HEK293 (cell line): ENCODE measurements around the gene RTN1.

ENCODE experiments used
- AEBP2 ChIP-seq: fragments of 450-650 bp; formaldehyde crosslinking; IDR thresholded peaks from 2 replicates; pipeline ENCODE4 v1.5.1; 2016; ENCODE audit warnings: missing biosample characterization, missing genetic modification characterization, borderline replicate concordance
- HOXC10 ChIP-seq: sonication (generic); formaldehyde crosslinking; IDR thresholded peaks from 2 replicates; pipeline ENCODE4 v1.8.1; 2023; ENCODE audit warnings: mild to moderate bottlenecking, missing genetic modification reagents
- KLF9 ChIP-seq: fragments of 450-650 bp; formaldehyde crosslinking; IDR thresholded peaks from 2 replicates; pipeline ENCODE4 v1.5.1; 2016; ENCODE audit warnings: missing biosample characterization, missing genetic modification characterization, low read depth
- MYNN ChIP-seq: fragments of 450-650 bp; formaldehyde crosslinking; IDR thresholded peaks from 2 replicates; pipeline ENCODE4 v1.5.1; 2016; ENCODE audit warnings: missing biosample characterization, missing genetic modification characterization, borderline replicate concordance
- REST ChIP-seq: fragments of 450-650 bp; formaldehyde crosslinking; IDR thresholded peaks from 2 replicates; pipeline ENCODE4 v1.5.1; 2016; ENCODE audit warnings: missing biosample characterization, missing genetic modification characterization
- SETDB1 ChIP-seq: IDR thresholded peaks from one replicate; pipeline ENCODE4 v1.6.1; 2017; ENCODE audit warnings: mild to moderate bottlenecking, low read length, moderate library complexity, mixed read lengths; ENCODE audit not compliant: insufficient read length
- SP3 ChIP-seq: fragments of 450-650 bp; formaldehyde crosslinking; IDR thresholded peaks from 2 replicates; pipeline ENCODE4 v1.5.1; 2016; ENCODE audit warnings: missing biosample characterization, missing genetic modification characterization
- WT1 ChIP-seq: fragments of 450-650 bp; formaldehyde crosslinking; IDR thresholded peaks from 2 replicates; pipeline ENCODE4 v1.5.1; 2016; ENCODE audit warnings: missing biosample characterization, missing genetic modification characterization
- ZEB2 ChIP-seq: fragments of 450-650 bp; formaldehyde crosslinking; IDR thresholded peaks from 2 replicates; pipeline ENCODE4 v1.5.1; 2016; ENCODE audit warnings: missing biosample characterization, missing genetic modification characterization
- ZFP41 ChIP-seq: fragments of 450-650 bp; formaldehyde crosslinking; IDR thresholded peaks from 2 replicates; pipeline ENCODE4 v1.5.1; 2016; ENCODE audit warnings: missing biosample characterization, missing genetic modification characterization, borderline replicate concordance
- ZNF112 ChIP-seq: fragments of 450-650 bp; formaldehyde crosslinking; IDR thresholded peaks from 2 replicates; pipeline ENCODE4 v1.5.0; 2017; ENCODE audit warnings: missing biosample characterization, missing genetic modification characterization
- ZNF114 ChIP-seq: fragments of 450-650 bp; formaldehyde crosslinking; IDR thresholded peaks from 2 replicates; pipeline ENCODE4 v1.5.0; 2017; ENCODE audit warnings: missing biosample characterization, missing genetic modification characterization
- ZNF132 ChIP-seq: fragments of 450-650 bp; formaldehyde crosslinking; IDR thresholded peaks from 2 replicates; pipeline ENCODE4 v1.5.1; 2017; ENCODE audit warnings: missing biosample characterization, missing genetic modification characterization, borderline replicate concordance
- ZNF174 ChIP-seq: fragments of 450-650 bp; formaldehyde crosslinking; IDR thresholded peaks from 2 replicates; pipeline ENCODE4 v1.5.0; 2017; ENCODE audit warnings: missing biosample characterization, mild to moderate bottlenecking, missing genetic modification characterization
- ZNF19 ChIP-seq: fragments of 450-650 bp; formaldehyde crosslinking; IDR thresholded peaks from 2 replicates; pipeline ENCODE4; 2016; ENCODE audit warnings: missing biosample characterization, missing genetic modification characterization, low read depth
- ZNF239 ChIP-seq: fragments of 450-650 bp; formaldehyde crosslinking; IDR thresholded peaks from 2 replicates; pipeline ENCODE4 v1.5.1; 2016; ENCODE audit warnings: missing biosample characterization, missing genetic modification characterization
- ZNF280C ChIP-seq: fragments of 450-650 bp; formaldehyde crosslinking; IDR thresholded peaks from 2 replicates; pipeline ENCODE4 v1.5.1; 2016; ENCODE audit warnings: missing biosample characterization, missing genetic modification characterization
- ZNF416 ChIP-seq: fragments of 450-650 bp; formaldehyde crosslinking; IDR thresholded peaks from 2 replicates; pipeline ENCODE4 v1.5.1; 2016; ENCODE audit warnings: missing biosample characterization, missing genetic modification characterization
- ZNF426 ChIP-seq: fragments of 450-650 bp; formaldehyde crosslinking; IDR thresholded peaks from 2 replicates; pipeline ENCODE4 v1.5.1; 2017; ENCODE audit warnings: missing biosample characterization, missing genetic modification characterization, mild to moderate bottlenecking, inconsistent platforms, moderate library complexity
- ZNF585B ChIP-seq: fragments of 450-650 bp; formaldehyde crosslinking; IDR thresholded peaks from 2 replicates; pipeline ENCODE4 v1.5.1; 2016; ENCODE audit warnings: missing biosample characterization, missing genetic modification characterization
- ZNF843 ChIP-seq: fragments of 450-650 bp; formaldehyde crosslinking; IDR thresholded peaks from 2 replicates; pipeline ENCODE4 v1.5.1; 2016; ENCODE audit warnings: missing biosample characterization, missing genetic modification characterization
- TF ChIP-seq, protein P1 (sequence below): fragments of 450-650 bp; formaldehyde crosslinking; IDR thresholded peaks from 2 replicates; pipeline ENCODE4 v1.5.1; 2016; ENCODE audit warnings: missing biosample characterization, missing genetic modification characterization, borderline replicate concordance
- TF ChIP-seq, protein P2 (sequence below): fragments of 450-650 bp; formaldehyde crosslinking; IDR thresholded peaks from 2 replicates; pipeline ENCODE4 v1.5.1; 2017; ENCODE audit warnings: missing biosample characterization, missing genetic modification characterization
- TF ChIP-seq, protein P3 (sequence below): fragments of 450-650 bp; formaldehyde crosslinking; IDR thresholded peaks from 2 replicates; pipeline ENCODE4 v1.5.1; 2016; ENCODE audit warnings: missing biosample characterization, missing genetic modification characterization

RTN1 gene

GRCh38 chr14:59870277-59871165 lies at the start of gene RTN1 (continued):
- TF ChIP-seq KLF9 (tag by site-specific recombination) (no peak), REST (no peak), ZNF416 (no peak), WT1 (tag by site-specific recombination) (no peak), ZFP41 (no peak), ZNF114 (tag by site-specific recombination) (no peak), ZNF112 (no peak), ZNF132 (no peak), ZEB2 (peak; percentile 58), ZNF174 (tag by site-specific recombination) (no peak), ZNF585B (no peak), ZNF19 (tag by site-specific recombination) (no peak), MYNN (tag by site-specific recombination) (no peak), ZNF280C (tag by site-specific recombination) (no peak), HOXC10 (CRISPR knock-in tag) (no peak), ZNF843 (tag by site-specific recombination) (no peak), AEBP2 (tag by site-specific recombination) (no peak), ZNF239 (tag by site-specific recombination) (no peak), SP3 (peak; percentile 33; the same call in 1 of the 2 replicates), SETDB1 (no peak), ZNF426 (no peak)
- TF ChIP-seq, protein P1, sequence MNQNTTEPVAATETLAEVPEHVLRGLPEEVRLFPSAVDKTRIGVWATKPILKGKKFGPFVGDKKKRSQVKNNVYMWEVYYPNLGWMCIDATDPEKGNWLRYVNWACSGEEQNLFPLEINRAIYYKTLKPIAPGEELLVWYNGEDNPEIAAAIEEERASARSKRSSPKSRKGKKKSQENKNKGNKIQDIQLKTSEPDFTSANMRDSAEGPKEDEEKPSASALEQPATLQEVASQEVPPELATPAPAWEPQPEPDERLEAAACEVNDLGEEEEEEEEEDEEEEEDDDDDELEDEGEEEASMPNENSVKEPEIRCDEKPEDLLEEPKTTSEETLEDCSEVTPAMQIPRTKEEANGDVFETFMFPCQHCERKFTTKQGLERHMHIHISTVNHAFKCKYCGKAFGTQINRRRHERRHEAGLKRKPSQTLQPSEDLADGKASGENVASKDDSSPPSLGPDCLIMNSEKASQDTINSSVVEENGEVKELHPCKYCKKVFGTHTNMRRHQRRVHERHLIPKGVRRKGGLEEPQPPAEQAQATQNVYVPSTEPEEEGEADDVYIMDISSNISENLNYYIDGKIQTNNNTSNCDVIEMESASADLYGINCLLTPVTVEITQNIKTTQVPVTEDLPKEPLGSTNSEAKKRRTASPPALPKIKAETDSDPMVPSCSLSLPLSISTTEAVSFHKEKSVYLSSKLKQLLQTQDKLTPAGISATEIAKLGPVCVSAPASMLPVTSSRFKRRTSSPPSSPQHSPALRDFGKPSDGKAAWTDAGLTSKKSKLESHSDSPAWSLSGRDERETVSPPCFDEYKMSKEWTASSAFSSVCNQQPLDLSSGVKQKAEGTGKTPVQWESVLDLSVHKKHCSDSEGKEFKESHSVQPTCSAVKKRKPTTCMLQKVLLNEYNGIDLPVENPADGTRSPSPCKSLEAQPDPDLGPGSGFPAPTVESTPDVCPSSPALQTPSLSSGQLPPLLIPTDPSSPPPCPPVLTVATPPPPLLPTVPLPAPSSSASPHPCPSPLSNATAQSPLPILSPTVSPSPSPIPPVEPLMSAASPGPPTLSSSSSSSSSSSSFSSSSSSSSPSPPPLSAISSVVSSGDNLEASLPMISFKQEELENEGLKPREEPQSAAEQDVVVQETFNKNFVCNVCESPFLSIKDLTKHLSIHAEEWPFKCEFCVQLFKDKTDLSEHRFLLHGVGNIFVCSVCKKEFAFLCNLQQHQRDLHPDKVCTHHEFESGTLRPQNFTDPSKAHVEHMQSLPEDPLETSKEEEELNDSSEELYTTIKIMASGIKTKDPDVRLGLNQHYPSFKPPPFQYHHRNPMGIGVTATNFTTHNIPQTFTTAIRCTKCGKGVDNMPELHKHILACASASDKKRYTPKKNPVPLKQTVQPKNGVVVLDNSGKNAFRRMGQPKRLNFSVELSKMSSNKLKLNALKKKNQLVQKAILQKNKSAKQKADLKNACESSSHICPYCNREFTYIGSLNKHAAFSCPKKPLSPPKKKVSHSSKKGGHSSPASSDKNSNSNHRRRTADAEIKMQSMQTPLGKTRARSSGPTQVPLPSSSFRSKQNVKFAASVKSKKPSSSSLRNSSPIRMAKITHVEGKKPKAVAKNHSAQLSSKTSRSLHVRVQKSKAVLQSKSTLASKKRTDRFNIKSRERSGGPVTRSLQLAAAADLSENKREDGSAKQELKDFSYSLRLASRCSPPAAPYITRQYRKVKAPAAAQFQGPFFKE (tag by site-specific recombination), result no peak
- TF ChIP-seq, protein P2, sequence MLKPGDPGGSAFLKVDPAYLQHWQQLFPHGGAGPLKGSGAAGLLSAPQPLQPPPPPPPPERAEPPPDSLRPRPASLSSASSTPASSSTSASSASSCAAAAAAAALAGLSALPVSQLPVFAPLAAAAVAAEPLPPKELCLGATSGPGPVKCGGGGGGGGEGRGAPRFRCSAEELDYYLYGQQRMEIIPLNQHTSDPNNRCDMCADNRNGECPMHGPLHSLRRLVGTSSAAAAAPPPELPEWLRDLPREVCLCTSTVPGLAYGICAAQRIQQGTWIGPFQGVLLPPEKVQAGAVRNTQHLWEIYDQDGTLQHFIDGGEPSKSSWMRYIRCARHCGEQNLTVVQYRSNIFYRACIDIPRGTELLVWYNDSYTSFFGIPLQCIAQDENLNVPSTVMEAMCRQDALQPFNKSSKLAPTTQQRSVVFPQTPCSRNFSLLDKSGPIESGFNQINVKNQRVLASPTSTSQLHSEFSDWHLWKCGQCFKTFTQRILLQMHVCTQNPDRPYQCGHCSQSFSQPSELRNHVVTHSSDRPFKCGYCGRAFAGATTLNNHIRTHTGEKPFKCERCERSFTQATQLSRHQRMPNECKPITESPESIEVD, result no peak
- TF ChIP-seq, protein P3, sequence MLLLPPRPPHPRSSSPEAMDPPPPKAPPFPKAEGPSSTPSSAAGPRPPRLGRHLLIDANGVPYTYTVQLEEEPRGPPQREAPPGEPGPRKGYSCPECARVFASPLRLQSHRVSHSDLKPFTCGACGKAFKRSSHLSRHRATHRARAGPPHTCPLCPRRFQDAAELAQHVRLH (tag by site-specific recombination), result no peak
